Measurements from ENCODE around the gene TOR1AIP1. TPM values are rescaled to one million over a fixed set of nuclear protein-coding genes. Genes with fewer than 3 reads are reported as not detected.
A peak's percentile ranks its signal among the peaks of the same experiment; 100 is the strongest.

TOR1AIP1 gene
- polyA plus RNA-seq, 1 experiment: 16.4 TPM

DNA sequence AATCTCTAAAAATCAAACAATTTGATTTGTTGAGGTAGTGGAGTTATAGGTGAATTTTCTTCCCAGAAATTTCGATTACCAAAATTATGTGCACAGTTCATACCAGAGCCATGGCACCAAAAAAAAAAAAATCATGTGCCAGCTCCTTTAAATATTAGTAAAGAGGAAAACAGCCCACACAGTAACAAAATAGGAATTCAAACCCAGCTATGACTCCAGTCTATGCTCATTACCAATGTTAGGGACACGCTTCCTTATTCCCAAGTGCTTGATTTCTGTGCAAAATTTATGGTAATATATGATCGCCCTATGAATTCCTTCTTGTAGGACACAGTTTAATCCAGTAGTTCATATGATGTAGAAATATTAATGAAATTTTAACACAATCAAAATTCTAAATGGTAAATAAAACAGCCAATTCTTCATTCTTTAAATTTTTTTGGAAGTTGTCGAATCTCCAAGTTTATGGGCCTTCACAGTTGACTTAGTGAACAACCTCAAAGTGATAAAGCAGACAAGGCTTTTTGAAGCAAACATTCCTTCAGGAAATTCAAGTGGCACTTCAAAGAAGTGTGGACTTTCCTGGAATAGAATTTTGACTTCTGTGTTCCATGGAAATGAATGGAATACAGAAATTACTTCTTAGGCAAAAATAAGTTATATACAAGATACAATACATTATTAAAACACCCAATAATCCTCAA lies 6.3 kb upstream of the TOR1AIP1 start:
- no peak for DNase-seq (ENCODE audit: low read depth)
- peak overlapping the region; percentile 75; the same call in 1 of the 2 replicates for H3K4me3 ChIP-seq (ENCODE audit: low read depth, low read length)
- no peaks in the 10 kb centered on the region for H3K27me3 ChIP-seq (ENCODE audit: control insufficient read depth, insufficient read depth, low read length)
- CTCF ChIA-PET: no interaction called here
- peaks cover 1% of the 10 kb centered on the region; the same call in 1 of the 2 replicates for H3K36me3 ChIP-seq (ENCODE audit: control insufficient read depth, insufficient read depth, low read length)
- POLR2A ChIA-PET: interaction anchor here (0.7 kb wide), 1 partner anchor 42 kb away, joined by 4 read pairs; no protein-coding TSS in a partner anchor
- TF ChIP-seq, protein P1, sequence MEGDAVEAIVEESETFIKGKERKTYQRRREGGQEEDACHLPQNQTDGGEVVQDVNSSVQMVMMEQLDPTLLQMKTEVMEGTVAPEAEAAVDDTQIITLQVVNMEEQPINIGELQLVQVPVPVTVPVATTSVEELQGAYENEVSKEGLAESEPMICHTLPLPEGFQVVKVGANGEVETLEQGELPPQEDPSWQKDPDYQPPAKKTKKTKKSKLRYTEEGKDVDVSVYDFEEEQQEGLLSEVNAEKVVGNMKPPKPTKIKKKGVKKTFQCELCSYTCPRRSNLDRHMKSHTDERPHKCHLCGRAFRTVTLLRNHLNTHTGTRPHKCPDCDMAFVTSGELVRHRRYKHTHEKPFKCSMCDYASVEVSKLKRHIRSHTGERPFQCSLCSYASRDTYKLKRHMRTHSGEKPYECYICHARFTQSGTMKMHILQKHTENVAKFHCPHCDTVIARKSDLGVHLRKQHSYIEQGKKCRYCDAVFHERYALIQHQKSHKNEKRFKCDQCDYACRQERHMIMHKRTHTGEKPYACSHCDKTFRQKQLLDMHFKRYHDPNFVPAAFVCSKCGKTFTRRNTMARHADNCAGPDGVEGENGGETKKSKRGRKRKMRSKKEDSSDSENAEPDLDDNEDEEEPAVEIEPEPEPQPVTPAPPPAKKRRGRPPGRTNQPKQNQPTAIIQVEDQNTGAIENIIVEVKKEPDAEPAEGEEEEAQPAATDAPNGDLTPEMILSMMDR (IDR thresholded peaks at IDR 0.05; ENCODE audit: insufficient read depth, low read depth, low read length): no peak

DNA sequence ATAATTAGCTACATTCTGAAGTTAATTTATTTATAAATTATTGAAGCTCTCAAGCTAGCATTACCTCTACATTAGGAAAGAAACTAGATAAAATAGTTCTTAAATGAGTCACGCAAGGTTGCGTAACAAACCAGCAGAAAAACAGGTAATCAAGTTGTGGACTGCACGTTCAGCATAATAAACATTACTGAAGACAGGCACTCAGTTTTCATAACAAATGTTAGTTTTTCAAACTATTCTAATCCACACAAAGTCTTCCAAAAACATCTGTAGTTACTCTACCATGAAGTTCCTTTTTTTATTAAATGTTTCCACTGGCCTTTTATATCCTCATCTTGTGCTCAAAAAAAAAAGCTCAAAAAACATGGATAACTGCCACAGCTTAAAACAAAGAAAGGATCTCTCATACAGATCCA lies 5.8 kb upstream of the TOR1AIP1 start:
- ChIA-PET POLR2A (interaction anchor here (0.7 kb wide), 1 partner anchor 42 kb away, joined by 4 read pairs; no protein-coding TSS in a partner anchor), CTCF (no interaction called here)
- no peak for DNase-seq (ENCODE audit: low read depth)
- TF ChIP-seq, protein P1 (IDR thresholded peaks at IDR 0.05; ENCODE audit: insufficient read depth, low read depth, low read length): no peak
- peaks cover 1% of the 10 kb centered on the region; the same call in 1 of the 2 replicates for H3K36me3 ChIP-seq (ENCODE audit: control insufficient read depth, insufficient read depth, low read length)
- peak overlapping the region; percentile 75 for H3K4me3 ChIP-seq (ENCODE audit: low read depth, low read length)
- H3K27me3 ChIP-seq (ENCODE audit: control insufficient read depth, insufficient read depth, low read length): no peaks in the 10 kb centered on the region

DNA sequence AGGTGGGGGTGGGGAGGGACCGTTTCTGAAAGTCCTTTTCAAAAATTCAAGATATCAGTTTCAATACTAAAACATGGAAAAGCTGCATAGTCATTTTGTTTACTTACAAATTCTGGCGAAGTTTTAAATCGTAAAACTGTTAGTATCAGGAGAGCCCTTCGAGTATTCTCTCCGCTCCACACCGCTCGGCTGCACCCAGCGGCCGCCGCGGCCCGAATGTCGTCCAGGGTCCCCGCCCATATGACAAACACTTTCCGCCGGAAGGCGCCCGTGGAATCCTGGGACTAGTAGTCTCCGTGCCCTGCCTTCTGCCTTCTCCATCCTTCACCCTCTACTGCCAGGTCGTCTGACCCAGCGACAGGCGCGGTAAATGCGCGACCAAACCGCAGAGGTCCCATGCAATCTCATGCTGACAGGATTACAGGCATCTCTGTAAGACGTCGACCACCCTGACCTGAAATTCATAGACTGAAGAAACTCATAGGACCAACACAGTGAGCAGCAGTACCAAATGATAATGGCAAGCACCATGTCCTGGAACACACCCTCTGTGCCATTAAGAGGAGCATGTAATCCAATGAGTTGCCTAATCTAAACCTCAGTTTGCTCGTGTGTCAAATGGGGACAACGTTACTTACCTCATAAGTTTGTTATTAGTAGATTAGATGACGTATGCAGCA lies 4.4 kb upstream of the TOR1AIP1 start, which contains the start of gene TOR1AIP2:
TSS of gene TOR1AIP2 (minus strand) at position 218 of the 680 bp plus-strand sequence. CDS start 25,138 bp downstream, outside the sequence.
- TF ChIP-seq, protein P1 (IDR thresholded peaks at IDR 0.05; ENCODE audit: insufficient read depth, low read depth, low read length): no peak
- POLR2A ChIA-PET: no interaction called here
- no peak for DNase-seq (ENCODE audit: low read depth)
- CTCF ChIA-PET: interaction anchor here (0.8 to 1.2 kb wide), 2 partner anchors 11 to 301 kb away, joined by 3 to 4 read pairs; no protein-coding TSS in a partner anchor
- Histone ChIP-seq H3K36me3 (ENCODE audit: control insufficient read depth, insufficient read depth, low read length) (no peaks in the 10 kb centered on the region), H3K27me3 (ENCODE audit: control insufficient read depth, insufficient read depth, low read length) (no peaks in the 10 kb centered on the region), H3K4me3 (ENCODE audit: low read depth, low read length) (peak within 1 kb of the TSS; percentile 75)

DNA sequence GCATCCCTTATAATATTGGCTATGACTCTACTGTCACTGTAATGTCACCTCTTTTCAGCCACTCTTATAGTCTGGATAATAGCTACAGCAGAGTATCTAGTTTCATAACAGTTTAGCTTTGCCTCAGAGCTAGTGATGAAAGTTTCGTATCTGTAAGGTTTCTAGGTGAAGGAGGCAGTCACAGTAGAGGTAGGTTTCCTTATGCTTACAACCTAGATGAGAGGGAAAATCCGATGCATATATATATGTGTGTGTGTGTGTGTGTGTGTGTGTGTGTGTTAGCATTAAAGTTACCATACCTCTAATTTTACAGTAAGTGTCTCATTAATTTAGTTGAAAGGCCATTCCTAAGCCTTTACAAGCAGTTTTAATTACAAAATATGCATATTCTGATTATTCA lies 2.3 kb upstream of the TOR1AIP1 start:
- TF ChIP-seq, protein P1 (IDR thresholded peaks at IDR 0.05; ENCODE audit: insufficient read depth, low read depth, low read length): no peak
- no peak overlapping the region for H3K4me3 ChIP-seq (ENCODE audit: low read depth, low read length)
- no peaks in the 10 kb centered on the region for H3K36me3 ChIP-seq (ENCODE audit: control insufficient read depth, insufficient read depth, low read length)
- POLR2A ChIA-PET: no interaction called here
- no peak for DNase-seq (ENCODE audit: low read depth)
- CTCF ChIA-PET: interaction anchor here (1.0 to 2.0 kb wide), 3 partner anchors 12 to 70 kb away, joined by 3 to 5 read pairs (median 3); no protein-coding TSS in a partner anchor
- H3K27me3 ChIP-seq (ENCODE audit: control insufficient read depth, insufficient read depth, low read length): no peaks in the 10 kb centered on the region
